Measurements from ENCODE around the gene CGAS.

DNA sequence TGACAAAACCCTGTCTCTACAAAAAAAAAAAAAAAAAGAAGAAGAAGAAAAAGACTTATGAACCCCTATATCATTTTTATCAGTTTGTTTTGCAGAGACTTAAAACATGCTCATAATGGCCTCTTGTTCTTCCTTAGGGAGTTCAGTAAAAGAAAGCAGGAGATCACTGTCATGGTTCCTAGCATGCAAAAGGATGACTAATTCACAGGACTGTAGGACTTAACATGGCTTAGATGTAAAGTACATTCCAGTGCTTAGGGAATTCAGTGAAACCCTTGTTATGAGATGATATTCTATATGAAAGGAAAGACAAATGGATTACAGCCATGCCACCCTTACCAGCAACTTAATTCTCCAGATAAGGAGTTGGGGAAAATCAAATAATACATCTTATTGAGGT, 39.3 kb upstream of the CGAS start:
- TF ChIP-seq, protein P1, sequence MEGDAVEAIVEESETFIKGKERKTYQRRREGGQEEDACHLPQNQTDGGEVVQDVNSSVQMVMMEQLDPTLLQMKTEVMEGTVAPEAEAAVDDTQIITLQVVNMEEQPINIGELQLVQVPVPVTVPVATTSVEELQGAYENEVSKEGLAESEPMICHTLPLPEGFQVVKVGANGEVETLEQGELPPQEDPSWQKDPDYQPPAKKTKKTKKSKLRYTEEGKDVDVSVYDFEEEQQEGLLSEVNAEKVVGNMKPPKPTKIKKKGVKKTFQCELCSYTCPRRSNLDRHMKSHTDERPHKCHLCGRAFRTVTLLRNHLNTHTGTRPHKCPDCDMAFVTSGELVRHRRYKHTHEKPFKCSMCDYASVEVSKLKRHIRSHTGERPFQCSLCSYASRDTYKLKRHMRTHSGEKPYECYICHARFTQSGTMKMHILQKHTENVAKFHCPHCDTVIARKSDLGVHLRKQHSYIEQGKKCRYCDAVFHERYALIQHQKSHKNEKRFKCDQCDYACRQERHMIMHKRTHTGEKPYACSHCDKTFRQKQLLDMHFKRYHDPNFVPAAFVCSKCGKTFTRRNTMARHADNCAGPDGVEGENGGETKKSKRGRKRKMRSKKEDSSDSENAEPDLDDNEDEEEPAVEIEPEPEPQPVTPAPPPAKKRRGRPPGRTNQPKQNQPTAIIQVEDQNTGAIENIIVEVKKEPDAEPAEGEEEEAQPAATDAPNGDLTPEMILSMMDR (IDR thresholded peaks at IDR 0.05): no peak
- TF ChIP-seq POLR2A (IDR thresholded peaks at IDR 0.05): no peak

Measured in esophagus squamous epithelium (tissue), 4 donors.